GM10248 (cell line): Measurements from ENCODE around the gene ZGRF1.

Experiments
- CTCF ChIA-PET: fragments of 300-600 bp; sonication (Branson Sonifier 250); formaldehyde crosslinking; extraction: SDS; loops from one replicate; lab custom pipeline; 2021; ENCODE audit warnings: antibody characterized with exemption; lab: Yijun Ruan, JAX
- POLR2A ChIA-PET: fragments of 350-650 bp; sonication (Branson Sonifier 250); formaldehyde crosslinking; extraction: SDS; loops from one replicate; lab custom pipeline; 2020; ENCODE audit warnings: antibody characterized with exemption; lab: Yijun Ruan, JAX
- DNase-seq: peaks from one replicate; pipeline ENCODE4 v3.0.0; 2012; ENCODE audit errors: extremely low spot score
- TF ChIP-seq, protein P1 (sequence below): IDR thresholded peaks from 2 replicates; pipeline ENCODE4 v1.5.1; 2012; ENCODE audit warnings: mild to moderate bottlenecking, low read depth; ENCODE audit errors: extremely low read depth, missing control alignments, control extremely low read depth

ZGRF1 gene, protein sequence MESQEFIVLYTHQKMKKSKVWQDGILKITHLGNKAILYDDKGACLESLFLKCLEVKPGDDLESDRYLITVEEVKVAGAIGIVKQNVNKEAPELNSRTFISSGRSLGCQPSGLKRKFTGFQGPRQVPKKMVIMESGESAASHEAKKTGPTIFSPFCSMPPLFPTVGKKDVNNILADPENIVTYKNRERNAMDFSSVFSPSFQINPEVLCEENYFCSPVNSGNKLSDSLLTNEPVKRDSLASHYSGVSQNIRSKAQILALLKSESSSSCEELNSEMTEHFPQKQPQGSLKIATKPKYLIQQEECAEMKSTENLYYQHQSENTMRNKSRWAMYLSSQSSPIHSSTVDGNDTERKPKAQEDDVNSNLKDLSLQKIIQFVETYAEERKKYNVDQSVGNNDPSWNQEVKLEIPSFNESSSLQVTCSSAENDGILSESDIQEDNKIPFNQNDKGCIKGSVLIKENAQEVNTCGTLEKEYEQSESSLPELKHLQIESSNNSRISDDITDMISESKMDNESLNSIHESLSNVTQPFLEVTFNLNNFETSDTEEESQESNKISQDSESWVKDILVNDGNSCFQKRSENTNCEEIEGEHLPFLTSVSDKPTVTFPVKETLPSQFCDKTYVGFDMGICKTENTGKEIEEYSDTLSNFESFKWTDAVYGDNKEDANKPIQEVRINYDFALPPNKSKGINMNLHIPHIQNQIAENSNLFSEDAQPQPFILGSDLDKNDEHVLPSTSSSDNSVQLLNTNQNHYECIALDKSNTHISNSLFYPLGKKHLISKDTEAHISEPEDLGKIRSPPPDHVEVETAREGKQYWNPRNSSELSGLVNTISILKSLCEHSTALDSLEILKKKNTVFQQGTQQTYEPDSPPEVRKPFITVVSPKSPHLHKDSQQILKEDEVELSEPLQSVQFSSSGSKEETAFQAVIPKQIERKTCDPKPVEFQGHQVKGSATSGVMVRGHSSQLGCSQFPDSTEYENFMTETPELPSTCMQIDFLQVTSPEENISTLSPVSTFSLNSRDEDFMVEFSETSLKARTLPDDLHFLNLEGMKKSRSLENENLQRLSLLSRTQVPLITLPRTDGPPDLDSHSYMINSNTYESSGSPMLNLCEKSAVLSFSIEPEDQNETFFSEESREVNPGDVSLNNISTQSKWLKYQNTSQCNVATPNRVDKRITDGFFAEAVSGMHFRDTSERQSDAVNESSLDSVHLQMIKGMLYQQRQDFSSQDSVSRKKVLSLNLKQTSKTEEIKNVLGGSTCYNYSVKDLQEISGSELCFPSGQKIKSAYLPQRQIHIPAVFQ (N-terminal part only)

DNA sequence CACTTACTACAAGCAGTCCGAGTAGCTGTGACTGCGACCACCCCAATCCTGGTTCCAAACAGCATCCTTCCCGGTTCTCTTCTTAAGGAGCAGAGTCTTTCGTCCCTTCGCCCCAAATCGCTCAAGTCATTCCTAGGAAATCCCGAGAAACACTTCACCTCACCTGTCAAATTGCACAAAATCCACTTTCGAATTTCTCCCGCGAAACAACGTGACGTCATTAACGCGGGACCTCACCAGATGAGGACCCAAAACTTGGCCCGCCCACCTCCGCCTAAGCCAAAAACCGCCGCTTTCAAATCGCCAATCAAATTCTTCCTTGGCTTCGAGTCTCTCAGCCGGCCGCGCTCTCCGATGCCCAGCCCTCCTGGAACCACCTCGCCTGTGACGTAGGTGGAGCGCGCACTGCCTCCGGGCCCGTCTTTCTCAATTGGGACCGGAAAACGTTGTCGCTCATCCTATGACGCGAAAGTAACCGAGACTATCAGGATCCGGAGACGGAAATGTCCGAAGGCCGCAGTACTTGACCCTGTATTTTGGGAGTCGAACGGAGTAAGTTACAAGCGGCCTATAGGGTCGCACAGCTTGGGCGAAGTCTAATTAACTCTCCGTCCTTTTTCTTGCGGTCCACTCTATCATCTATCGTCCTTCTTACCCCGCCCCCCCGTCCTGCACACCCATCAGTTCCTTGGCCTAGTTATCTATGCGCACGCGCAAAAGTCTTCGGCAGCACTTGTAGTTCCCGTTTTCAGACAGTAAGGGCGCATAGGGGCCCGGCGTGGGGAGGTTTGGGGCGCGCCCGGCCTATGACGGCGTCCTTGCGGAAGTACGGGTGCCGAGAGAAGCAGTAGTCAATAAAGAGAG is at the start of gene ZGRF1, which contains the start of gene LARP7:
Gene ZGRF1 (minus strand): TSS at position 222 of the 864 bp plus-strand sequence. CDS start 3,733 bp downstream, outside the sequence.
Gene LARP7 (plus strand): TSS at position 456 of the 864 bp plus-strand sequence. CDS start 7,527 bp downstream, outside the sequence.
- peak; percentile 91 for DNase-seq
- TF ChIP-seq, protein P1, sequence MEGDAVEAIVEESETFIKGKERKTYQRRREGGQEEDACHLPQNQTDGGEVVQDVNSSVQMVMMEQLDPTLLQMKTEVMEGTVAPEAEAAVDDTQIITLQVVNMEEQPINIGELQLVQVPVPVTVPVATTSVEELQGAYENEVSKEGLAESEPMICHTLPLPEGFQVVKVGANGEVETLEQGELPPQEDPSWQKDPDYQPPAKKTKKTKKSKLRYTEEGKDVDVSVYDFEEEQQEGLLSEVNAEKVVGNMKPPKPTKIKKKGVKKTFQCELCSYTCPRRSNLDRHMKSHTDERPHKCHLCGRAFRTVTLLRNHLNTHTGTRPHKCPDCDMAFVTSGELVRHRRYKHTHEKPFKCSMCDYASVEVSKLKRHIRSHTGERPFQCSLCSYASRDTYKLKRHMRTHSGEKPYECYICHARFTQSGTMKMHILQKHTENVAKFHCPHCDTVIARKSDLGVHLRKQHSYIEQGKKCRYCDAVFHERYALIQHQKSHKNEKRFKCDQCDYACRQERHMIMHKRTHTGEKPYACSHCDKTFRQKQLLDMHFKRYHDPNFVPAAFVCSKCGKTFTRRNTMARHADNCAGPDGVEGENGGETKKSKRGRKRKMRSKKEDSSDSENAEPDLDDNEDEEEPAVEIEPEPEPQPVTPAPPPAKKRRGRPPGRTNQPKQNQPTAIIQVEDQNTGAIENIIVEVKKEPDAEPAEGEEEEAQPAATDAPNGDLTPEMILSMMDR = peak; percentile 87
- CTCF ChIA-PET = interaction anchor here (0.7 to 1.5 kb wide), 11 partner anchors 9 to 718 kb away, joined by 3 to 9 read pairs (median 3); no protein-coding TSS in a partner anchor
- POLR2A ChIA-PET = no interaction called here

DNA sequence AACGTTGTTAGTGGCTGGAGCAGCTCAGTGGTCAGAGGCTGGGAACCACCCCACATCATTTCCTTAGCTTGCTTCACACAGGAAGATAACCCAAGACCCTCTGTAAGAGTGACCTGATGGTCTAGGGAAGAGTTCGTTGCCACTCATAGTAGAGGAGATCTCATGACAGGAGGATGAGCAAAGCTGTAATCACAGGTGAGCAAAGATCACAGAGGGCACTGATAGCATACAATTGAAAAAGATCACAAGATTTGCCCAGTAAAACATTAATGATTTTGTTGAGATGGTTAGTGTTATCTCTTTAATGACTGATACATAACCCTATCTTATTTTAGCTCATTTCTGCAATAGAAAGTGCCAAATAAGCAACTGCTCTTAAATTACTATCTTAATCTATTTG is 44.3 kb upstream of the ZGRF1 start:
- ChIA-PET POLR2A (no interaction called here), CTCF (interaction anchor here (1.0 to 2.1 kb wide), 6 partner anchors 8 to 83 kb away, joined by 3 to 6 read pairs (median 4); no protein-coding TSS in a partner anchor)
- no peak for DNase-seq
- TF ChIP-seq, protein P1 = no peak

DNA sequence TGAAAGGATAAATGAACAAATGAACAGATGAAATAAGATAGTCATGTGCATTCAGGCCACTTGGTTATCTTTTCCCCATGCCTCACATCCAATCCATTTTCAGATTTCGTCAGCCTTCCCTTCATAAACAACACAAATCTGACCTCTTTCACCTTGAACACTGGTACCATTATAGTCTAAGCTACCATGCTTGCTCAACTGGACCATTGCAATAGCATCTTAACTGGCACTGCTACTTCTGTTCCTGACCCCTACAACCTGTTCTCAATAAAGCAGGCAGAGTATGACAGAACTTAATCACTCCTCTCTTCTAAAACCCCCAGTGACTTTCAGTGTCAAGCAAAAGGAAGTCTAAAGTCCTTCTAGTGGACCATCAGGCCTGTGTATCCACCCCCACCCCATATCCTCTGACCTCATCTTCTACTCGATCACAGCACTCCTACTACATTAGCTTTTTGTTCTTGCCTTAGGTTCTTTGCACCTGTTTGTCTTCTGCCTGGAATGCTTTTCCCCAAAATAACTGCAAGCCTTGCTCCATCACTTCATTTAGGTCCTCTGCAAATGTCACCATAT is 40.9 kb upstream of the ZGRF1 start:
- CTCF ChIA-PET = no interaction called here
- DNase-seq = peak; percentile 17

GRCh38 chr4:112674376-112674775 is 37.7 kb upstream of the ZGRF1 start:
- ChIA-PET POLR2A (no interaction called here), CTCF (interaction anchor here (0.7 to 1.2 kb wide), 2 partner anchors 10 to 15 kb away, joined by 3 read pairs; no protein-coding TSS in a partner anchor)
- DNase-seq = no peak
- TF ChIP-seq, protein P1 = no peak

More for the DNA sequence above, 40.9 kb upstream of the ZGRF1 start:
- TF ChIP-seq, protein P1 = no peak
- POLR2A ChIA-PET = no interaction called here

DNA sequence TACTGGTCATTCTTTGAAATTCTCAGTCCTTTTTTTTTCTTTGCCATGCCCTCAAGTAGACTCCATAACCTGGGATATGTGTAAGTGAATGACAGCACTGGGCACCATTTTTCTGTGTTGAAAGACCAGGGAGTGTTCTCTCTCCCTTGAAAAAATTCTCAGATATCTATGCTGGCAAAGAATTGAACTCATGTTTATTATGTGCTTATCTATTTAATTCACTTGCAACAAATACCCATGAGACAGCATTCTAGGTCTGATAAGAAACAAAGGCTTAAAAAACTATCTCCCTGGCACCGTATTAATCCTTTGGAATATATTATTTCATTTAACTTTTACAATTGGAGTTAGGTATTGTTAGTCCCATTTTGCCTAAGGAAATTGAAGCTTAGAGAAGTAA is 37.0 kb upstream of the ZGRF1 start:
- TF ChIP-seq, protein P1 = no peak
- ChIA-PET POLR2A (no interaction called here), CTCF (interaction anchor here (0.8 to 1.8 kb wide), 2 partner anchors 8 to 69 kb away, joined by 3 to 4 read pairs; no protein-coding TSS in a partner anchor)
- no peak for DNase-seq
